ENCODE measurements around the gene SNAP47.

The SNAP47 gene

DNA sequence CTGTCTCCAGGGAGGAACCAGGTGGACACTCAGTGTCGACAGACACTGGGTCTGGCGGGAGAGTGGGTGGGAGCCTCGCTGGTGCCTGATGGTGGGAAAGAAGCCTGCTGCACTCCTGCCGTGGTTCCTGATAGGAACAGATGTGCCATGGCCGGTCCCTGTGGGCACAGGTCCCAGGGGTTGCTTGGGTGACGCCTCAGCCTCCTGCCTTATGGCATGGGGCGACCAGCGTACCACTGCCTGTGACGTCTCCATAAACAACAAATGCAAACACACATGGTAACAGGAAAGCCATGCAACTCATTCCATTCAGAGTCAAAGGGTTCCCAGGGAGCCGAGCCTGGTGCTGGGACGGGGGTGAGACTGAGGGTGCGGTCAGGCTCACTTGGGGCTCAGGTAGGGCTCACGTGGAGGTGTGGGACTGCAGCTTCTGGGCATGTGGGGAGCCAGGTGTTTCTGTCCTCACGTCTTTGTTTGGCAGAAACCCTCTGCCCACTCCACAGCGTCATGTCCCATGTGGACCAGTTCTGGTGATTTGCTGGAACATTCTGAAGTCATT is 34.8 kb downstream of the SNAP47 start:
- no peak for DNase-seq

DNA sequence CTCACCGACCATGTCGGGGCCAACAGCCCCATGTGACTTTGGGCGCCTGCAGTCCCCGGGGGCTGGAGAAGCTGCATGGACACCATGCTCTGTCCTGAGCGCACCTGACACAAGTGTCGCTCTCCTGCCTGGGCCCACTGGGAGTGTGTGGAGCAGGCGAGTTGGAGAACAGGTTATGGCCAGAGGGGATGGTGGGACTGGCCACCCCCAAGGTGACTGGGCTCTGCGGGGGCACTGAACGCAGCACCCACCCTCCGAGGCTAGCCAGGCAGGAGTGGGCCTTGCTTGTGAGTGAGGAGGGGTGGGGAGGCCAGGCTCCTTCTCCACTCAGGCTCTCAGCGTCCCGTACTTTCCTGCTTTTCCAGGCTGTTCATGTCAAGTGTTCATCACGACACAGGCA is 35.6 kb downstream of the SNAP47 start:
- DNase-seq = no peak

DNA sequence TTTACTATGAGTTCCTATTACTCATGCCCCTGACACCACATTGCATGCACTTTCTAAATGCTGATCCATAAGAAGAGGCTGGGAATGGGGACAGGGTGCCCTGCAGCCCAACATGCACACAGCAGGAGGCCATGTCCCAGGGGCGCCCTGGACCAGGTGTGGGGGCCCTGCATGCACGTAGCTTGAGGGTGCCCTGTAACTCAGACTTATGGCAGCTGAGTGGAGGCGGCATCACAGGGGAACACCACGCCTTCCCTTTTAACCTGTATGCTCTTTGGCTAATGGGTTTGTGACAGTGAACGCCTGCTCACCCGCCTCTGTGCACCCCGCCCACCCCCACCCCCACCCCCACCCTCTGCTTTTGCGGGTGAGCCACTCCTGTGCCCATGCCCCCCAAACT is 36.1 kb downstream of the SNAP47 start:
- no peak for DNase-seq

DNA sequence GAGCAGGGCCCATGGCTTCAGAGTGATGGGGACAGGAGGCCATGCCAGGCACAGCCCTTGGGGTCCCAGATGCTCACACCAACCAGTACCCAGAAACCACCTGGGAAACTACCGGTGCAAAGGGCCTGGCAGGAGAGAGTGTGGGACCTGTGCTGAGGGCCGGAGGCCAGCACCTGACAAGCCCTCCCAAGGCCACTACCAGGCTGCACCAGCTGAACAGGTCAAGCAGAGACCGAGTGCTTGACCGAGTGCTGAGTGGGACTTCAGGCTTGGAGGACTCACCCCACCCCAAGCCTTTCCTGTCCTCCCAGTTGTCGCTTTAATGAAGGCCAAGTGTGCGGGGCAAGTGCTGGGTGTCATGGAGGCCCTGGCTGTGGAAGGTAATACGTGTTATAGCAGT is 36.5 kb downstream of the SNAP47 start:
- no peak for DNase-seq

DNA sequence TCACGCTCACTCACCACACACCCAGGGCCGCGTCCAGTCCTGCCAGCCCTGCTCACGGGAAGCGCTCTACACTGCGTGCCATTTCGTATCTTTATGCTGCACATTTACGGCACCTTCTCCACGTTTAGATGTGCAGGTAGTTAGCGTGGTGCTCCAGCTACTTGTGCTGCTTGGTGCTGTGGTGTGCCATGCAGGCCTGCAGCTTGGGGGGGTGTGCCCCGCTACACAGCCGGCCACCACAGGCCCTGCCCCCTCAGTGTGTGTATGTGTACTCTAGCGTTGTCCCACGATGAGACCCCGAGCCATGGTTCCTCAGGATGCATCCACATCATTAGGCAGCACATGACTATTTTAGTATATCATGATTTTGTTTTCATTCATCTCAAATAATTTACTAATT is 38.3 kb downstream of the SNAP47 start:
- DNase-seq = no peak

DNA sequence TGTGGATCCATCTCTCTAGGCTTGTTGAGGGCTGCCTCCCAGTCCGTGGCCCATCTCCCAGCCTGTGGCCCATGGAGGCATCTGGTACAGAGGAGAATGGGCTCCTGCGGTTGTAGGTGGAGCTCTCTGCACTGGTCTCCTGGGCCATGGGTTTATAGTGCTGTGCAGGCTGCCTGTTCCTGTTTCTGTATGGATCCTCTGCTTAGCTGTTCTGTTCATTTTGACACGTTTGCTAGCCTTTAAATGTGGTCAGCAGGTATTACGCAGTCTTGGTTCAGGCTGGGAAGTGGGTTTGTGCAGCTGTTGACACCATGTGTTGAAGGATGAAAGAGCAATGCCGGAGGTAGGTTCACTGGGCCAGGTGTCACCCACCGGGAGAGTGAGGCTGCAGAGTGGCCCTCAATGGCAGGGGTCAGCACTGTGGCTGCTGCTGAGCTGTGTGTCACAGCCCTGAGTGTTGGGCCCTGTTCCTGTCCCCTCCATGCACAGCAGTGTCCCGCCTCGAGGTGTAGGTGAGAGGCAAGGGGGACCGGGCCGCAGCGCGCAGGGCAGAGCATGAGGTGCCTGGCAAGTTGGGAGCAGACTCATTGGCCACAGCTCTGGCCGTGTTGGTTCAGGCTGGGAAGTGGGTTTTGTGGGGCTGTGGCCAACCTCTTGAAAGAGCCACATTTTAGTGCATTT is 39.0 kb downstream of the SNAP47 start:
- no peak for DNase-seq

DNA sequence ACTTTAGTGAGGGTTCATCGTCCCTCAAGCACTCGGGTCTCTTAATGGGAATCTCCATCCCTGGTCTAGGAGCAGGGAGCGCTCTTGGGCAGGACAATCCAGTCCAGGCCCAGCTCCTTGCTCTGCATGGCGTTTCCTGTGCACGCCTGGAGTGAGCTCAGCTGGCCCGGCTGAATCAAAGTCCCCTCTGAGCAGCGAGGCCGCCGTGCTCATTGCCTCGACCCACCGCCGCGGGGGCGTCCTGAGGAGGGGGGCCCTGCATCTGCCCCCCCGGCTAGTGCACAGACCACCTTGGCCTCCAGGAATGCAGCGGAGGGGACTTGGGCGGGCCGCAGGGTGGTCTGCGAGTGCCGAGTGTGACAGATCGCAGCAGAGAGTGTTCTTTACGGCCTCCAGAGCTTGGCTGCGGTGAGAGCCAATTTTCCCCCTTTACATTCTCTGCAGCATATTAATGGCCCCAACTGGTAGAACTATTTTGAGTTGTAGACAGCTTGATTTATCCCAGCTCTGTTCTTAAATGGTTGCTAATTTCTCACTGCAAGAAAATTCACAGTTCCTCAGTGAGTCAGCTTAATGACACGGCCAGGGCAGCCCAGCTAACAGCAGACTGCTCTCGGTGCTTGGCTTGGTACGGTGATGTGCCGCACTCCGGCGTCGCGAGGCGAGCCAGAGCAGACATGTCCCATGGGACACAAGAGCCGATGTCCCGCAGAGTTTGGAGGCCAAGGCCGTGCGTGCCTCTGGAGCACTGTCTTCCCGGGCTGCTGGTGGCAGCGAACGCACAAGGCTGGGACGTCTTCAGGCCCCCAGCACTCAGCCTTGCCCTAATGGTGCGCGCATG is 39.8 kb downstream of the SNAP47 start:
- DNase-seq = no peak

DNA sequence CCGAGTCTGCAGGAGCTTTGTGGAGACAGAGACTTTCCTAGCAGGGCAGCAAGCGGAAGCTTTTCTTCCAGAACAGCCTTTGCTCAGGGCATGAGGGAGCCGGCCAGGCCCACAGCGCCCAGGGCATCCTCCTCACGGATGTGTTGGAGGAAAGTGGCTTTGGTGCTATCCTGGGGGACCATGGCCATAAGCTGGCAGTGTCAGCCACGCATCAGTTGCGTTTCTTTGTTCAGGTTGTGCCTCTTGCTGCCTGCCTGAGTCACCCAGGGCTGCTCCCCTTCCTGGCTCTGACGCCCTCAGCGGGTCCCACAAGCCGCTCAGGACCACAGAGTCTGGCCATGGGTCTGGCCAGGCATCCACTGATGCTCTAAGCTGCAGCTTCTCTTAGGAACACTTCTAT is 40.6 kb downstream of the SNAP47 start:
- DNase-seq = no peak

DNA sequence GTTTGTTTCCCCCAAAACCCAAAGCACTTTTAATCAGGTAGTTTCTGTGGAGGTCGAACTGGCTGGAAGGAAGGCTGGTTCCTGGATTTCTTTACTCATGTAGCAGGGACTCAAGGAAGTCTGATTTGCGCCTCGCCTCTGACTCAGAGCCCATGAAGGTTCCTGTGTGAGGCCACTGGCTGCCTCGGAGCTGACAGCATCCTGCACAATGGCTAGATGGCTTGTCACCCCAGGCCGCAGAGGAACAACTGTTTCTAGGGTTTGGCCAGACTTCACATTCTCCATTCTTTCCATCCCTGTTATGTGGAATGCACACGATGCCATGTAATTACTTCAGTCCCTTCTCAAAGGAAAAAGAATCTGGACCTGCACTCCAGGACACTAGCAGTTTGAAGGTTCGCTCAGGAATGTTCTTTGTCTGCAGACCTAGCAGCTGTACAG is 41.1 kb downstream of the SNAP47 start:
- DNase-seq = no peak

DNA sequence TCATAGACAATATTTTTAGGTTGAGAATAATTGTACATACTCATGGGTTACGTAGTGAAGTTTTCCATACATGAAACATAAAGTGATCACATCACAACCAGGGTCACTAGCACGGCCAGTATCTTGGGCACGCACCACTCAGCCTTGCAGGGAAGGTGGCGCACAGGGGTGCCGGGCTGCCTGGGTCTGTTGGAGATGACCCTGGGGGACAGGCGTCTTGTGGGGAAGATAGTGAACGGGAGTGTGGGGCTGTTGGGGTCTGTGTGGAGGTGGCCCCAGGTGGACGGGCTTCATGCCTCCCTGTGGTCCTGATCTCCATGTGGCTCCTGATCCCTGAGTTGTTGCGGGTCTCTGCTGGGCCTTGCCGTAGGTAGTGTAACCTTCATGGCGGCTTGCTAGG is 41.9 kb downstream of the SNAP47 start:
- DNase-seq = no peak

DNA sequence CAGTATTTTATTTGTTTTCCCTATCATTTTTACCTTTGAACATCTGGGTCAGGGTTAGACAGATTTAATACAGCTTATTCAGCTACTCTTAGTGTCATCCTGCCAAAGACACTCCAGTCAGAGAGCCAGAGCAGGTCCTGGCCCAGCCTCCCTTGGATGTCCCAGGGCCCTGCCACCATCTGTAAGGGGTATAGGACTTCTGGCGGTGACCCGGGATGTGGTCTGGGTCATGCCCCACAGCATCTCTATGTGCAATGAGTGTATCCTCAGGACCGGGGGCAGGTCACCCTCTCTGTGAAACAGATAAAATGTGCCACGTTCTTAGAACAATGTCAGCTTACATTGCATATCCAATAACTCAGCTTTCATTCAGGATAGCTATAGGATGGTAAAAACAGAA is 42.4 kb downstream of the SNAP47 start:
- DNase-seq = no peak

DNA sequence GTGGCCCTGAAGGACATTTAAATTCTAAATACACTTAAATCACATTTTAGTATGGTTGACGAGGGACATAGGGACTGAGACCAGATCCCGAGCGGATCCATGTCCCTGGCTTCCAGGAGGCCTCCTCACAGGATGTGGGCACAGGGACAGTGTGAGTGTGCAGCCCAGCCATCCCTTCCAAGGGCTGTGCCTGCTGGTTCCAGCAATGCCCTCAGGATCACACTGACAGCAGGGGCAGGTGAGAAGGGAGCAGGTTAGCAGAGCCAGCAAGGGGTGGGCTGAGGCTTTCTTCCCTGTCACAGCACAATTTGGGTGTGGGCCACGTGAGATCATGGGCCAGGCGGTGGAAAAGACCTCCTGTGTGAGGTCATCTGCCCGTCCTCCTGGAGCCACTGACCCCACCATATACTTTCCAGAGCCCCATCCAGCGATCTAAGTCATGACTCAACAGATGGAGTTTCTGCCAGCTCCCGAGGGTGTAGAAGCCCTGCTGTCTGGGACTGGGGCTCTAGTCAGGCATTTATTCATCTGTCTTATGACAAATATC is 43.2 kb downstream of the SNAP47 start:
- no peak for DNase-seq

DNA sequence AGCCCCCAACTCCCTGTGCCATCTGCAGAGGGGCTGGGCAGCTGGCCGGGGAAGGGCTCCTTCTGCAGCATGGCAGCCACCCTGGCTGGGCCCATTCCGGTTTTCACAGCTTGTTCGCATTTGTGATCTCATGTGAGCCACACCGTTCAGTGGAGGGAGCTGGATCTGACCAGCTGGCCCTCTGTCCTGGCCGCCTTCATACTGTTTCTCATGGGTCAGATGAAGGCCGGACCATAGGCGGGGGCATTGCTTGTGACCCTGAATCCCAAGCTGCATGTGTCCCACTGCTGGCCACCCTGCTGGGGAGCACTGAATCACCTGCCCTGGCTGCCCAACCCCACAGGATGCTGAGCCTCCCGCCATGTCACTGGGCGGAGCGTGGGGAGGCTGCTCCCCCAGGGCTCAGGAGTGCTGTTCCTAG is 43.8 kb downstream of the SNAP47 start:
- DNase-seq = no peak

DNA sequence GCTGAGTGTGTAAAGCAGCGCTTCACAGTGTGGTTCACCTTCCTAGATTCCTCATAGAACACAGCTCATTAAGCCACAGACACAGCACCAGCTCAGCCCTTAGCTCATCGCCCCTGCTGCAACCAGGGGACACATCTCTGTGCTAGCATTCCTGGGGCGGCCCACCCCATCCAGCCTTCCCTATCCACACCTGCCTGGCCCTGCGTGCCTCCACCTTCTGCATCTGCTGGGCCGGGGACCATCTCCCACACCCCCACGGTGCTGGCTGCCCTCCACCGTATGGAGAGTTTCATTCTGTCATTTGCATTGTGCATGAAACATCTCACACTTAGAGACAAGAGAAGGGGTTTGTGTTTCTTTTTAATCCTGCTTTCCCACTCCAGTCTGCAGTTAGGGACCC is 44.5 kb downstream of the SNAP47 start:
- DNase-seq = no peak

DNA sequence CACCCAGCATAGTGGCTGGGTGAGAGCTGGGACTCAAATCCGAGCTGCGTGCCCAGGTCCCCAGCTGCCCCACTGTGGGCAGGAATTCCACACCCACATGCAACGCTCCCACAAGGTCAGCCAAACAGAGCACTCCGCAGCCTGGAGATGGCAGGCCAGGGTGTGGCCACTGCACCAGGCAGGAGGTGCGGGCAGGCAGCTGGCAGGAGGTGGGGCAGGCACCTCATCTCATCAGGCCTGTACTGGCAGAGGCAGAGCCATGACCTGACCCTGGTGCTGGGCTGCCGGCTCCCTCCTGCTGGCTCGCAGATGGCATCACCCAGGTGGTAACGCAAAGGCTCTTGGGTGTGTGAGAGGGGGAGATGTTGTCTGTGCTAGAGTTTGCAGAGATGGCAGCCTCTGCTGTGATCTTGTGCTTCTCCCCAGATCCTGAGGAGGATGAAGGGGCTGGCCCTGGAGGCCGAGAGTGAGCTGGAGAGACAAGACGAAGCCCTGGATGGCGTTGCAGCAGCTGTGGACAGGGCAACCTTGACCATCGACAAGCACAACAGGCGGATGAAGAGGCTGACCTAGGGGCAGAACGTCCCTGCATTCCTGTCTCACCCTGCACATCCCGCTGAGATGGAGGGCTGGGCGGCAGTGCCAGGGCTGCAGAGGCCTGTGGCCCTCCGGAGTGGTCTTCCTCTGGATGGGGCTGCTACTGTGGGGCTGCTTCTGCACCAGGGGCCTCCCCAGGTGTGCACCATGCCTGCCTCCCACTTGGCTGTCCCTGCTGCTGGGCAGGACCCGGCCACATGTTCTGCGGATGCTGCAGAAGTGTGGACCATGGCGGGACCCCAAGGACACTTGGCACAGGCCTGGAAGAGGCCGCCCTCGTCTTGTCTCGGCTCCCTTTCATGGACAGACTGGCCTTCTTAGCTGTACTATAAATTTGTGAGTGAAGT is 45.1 kb downstream of the SNAP47 start:
- DNase-seq = no peak

DNA sequence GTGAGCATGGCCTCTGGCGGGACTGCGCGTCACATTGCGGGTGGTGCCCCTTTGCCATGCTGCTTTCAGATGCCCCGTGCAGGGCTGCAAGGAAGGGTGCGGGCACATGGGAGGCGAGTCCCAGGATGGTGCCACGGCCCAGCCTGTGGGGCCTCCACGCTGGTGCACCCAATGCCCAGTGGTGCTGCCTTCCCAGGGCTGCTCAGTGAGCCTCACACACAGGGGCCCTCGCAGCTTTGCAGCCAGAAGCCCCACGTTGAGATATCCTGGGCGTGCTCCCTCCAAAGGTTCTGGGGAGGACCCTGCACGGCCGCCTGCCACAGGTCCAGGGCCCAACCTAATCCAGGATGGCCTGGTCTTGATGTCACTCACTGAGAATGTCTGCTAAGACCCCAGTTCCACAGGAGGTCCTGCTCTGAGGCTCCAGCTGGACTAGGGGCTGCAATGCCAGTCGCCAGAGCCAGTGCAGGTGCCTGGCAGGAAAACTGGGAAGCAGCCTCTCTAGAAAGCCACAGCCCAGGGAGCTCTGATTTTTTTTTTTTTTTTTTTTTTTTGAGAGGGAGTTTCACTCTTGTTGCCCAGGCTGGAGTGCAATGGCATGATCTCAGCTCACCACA is 46.2 kb downstream of the SNAP47 start:
- DNase-seq = no peak

DNA sequence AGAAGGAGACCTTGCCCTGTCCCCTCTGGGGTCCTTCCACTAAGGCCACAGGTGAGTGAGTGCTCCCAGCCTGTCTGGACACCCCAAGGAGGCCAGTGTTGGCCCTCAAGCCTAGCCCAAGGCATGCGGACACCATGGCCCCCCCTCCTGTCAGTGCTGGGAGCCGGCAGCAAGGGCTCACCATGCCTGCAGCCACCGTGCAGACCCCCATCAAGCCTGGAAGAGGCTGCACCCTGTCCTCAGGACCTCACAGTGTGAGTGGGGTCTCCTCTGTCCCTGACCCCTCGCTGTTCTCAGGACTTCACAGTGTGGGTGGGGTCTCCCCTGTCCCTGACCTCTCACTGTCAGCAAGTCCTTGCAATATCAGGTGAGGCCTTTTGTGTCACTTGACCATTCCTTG is 47.0 kb downstream of the SNAP47 start:
- no peak for DNase-seq

DNA sequence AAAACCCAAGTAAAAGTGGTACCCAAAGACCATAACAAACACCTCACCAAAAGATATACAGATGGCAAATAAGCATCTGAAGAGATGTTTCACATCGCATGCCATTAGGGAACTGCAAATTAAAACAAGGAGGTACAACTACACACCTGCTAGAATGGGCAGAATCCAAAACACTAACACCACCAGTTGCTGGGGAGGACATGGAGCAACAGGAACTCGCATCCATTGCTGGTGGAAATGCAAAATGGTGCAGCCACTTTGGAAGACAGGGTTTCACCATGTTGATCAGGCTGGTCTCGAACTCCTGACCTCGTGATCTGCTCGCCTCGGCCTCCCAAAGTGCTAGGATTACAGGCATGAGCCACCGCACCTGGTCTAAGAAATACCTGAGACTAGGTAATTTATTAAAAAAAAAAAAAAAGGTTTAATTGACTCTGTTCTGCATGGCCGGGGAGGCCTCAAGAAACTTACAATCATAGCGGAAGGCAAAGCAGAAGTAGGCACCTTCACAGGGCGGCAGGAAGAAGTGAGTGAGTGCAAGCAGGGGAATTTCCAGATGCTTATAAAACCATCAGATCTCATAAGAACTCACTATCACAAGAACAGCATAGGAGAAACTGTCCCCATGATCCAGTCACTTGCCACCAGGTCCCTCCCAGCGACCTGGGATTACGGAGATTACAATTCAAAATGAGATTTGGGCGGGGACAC is 50.0 kb downstream of the SNAP47 start:
- DNase-seq = no peak

DNA sequence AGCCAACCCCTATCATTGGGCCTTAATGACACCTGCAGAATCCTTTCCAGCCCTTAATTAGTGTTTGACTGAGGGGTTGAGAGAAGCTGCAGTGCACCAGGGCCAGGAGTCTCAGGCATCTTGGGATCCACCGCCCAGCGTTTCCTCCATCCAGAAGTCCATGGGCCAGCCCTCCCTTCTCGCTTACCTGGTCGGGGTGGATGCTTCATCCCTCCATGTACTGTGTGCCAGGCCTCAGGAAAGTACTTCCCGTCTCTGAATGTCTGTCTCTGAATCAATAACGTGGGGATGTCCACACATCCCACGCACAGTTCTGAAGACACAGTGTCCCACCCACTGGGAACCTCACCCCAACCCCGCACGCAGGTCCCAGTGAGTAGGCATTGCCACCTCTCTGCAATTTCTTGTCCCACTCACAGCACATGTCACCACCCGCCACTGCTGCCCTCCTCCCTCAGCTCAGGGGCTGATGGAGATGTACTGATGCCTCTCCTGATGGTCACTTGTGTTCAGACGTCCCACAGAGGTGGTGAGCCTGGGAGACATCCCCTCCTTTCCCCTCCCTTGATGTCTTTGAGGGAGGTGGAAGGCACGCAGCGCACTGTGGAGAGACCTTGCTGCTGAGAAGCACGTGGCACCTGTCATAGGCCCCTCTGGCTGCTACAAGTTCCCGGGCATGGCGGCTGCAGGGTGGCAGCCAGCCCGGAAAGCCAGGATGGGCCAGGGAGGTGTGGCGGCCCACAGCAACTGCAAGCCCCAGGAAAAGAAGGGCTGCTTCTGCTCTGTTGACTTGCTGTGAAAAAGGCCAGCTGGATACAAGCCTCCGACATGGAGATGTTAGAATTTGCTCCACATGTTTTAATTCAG is 50.8 kb downstream of the SNAP47 start:
- DNase-seq = no peak

DNA sequence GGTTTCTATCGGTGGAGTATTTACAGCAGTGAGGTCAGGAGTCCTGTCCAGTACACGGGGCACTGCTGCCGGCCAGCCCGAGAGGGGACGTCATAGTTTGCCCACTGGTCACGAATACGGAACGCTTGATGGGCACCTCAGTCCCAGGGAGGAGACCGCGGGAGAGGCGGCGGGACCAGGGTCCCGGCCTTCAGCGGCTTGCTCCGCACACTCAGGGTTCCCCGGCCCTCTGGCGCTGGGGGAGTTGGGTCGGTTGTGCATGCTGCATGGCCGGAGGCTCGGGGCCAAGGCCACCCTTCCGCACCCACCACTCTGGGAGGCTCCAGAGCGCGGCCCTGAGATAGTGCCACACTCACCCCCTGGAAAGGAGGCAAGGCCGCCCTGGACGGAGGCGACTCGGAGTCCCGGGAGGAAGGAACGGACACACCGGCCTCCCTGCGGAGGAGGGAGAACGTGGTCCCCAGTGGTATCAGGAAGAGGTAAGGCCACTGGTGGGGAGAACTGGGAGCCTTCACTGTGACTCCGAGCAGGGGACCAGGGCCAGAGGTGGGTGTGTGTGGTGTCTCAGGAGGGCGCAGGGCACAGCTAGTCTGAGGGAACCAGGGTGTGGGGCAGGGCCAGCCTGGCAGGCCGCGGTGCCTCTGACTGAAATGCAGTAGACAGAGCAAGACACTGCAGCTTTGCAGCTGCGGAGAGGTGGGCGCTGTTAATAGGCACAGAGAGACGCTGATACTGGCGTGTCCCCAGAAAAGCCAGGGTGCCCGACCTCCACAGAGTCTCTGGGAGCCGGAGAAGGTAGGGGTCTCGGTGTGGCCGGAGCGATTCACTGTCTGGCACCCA is 51.7 kb downstream of the SNAP47 start:
- DNase-seq = no peak

Measured in NCI-H524 treated with DMSO at 0.1 percent for 48 hours (cell line).